NCI-H1417 treated with DMSO at 0.1 percent for 48 hours (cell line): ENCODE results near the gene IGSF9.

Experiments
- DNase-seq: peaks from one replicate; lab custom pipeline; 2025; lab: John Stamatoyannopoulos, UW

IGSF9 gene

GRCh38 chr1:159932296-159933285 is 12.8 kb downstream of the IGSF9 start:
- no peak for DNase-seq

GRCh38 chr1:159931795-159932173 is 13.6 kb downstream of the IGSF9 start:
- no peak for DNase-seq

GRCh38 chr1:159931101-159931794 is 14.2 kb downstream of the IGSF9 start:
- DNase-seq: no peak

DNA sequence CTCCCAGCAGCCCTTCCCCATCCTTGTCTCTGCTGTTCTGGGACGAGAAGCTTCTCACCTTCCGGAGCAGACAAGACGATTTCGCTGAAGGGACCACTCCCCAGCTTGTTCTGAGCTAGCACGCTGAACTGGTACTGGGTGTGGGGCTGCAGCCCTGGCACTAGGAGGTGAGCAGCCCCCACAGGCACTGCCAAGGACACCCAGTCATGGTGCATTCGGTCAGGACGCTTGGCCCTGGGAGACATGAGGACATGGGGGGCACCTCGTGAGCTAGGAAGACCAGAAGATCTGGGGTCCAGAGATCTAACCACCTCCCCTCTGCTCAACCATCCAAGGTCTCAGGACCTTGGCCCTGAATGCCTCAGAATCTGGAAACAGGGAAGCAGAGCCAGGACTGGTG is 14.8 kb downstream of the IGSF9 start:
- no peak for DNase-seq

GRCh38 chr1:159930216-159930615 is 15.2 kb downstream of the IGSF9 start:
- no peak for DNase-seq

DNA sequence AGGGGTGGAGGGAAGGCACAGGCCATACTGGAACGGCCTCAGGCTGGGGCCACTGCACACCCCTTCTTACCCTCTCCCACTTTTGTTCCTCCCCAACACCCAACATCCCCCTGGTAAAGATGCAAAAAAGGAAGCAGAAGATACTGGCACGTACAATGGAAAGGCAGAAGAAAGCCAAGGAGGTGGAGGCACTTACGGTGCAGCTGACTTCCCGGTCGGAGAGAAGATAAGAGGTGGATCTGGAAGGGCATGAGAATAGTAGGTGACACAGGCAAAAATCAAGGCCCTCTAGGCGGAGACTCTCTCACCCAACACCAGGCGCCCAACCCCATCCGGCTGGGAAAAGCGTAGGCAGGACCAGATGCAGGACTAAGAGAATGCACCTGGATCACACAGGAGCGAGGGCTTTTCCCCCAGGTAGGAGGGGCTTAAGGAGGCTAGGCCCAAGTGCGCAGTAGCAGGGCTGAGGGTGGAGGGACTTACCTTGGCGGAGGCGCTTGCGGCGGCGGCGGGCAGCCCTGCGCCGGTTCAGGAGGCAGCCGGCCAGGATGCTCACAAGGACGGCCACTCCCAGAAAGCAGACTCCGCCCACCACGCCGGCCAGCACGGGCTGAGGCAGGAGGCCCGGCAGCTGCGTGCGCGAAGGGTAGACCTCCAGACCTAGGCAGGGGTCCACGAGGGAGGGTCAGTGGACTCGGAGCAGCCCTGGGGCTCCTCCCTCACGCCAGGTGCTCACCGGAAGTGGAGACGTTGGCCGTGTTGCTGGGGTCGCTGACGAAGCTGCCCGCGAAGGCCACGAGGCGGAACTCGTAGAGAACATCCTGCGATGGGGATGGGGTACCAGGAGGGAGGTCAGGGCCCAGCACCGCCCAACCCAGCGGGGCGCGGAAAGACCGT is 16.0 kb downstream of the IGSF9 start:
- no peak for DNase-seq

- DNase-seq: no peak
These were observed 16.8 kb downstream of the IGSF9 start for GRCh38 chr1:159928491-159929050.

GRCh38 chr1:159927849-159928431 is 17.5 kb downstream of the IGSF9 start:
- DNase-seq: no peak

GRCh38 chr1:159927211-159927848 is 18.1 kb downstream of the IGSF9 start:
- DNase-seq: no peak

GRCh38 chr1:159925719-159926078 is 19.7 kb downstream of the IGSF9 start:
- no peak for DNase-seq

- DNase-seq: no peak
These were observed 20.4 kb downstream of the IGSF9 start, which contains the start of gene TAGLN2 for GRCh38 chr1:159924791-159925718. Gene TAGLN2 (minus strand): TSS chr1:159925507. CDS start chr1:159920509, 4,998 bp downstream.

DNA sequence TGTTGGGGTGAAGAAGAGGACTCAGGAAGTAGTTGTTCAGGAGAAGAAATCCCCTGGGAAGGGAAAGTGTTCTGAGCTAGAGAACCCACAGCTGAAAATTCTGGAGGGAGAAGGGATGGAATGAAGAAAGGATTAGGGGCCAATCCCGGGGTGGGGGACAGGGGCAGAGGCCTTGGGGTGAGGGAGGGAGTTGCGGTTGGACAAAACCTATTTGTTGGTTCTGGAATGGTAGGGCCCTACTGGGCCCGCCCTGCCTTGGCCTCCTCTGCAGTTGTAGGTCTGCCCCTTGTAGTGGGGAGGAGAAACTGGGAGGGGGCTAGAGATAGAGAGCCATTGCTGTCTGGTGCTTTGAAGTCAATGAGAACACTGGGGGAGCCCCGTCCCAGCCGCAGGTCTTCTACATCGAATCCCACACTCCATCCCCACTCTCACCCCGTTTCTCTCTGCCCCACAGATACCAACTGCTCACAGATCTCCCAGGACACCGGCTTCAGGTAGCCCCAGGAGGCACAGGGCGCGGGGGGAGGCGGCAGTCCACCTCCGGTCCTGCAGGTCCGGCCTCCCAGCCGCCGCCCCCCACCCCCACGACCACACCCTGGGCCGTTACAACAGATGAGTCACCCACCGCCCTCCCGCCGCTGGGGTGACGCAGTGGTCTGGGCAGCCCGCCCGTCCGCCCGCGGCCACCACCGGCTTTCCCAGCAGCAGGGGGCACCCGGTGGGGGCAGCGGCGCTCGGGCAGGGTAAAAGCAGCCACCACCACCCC is 21.2 kb downstream of the IGSF9 start:
- peak; percentile 6 for DNase-seq

- peak; percentile 68 for DNase-seq
These were observed 22.0 kb downstream of the IGSF9 start for GRCh38 chr1:159923203-159924024.

DNA sequence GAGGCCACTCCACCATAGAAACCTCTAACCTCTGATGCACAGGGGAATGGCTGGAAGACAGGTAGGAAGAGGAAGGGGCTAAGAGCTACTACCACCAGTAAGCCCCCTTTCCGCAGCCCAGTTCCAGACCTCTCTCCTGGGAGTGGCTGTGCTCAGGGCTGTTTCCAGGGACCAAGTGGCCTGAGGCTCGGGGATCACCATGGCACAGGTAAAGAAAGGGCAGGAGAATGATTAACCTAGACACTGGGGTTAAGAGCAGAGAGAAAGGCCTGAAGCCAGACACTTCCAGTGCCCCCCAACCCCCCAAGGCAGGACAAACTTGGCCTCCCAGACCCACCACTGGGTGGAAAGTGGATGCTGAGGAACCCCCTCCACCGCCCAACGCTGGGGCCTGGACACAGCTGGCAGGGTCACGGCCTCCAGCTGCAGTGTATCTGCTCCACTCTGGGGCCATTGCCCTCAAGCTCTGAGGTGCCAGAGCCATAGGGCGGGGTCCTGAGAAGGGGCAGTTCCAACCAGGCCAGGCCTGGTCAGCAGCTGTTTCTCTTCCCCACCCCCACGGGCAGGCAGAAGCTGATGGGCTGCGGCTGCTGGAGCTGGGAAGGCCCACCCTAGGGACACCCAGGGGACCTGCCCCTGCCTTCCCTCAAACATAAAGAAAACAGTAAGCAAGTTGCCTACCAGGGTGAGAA is 22.8 kb downstream of the IGSF9 start:
- DNase-seq: no peak

DNA sequence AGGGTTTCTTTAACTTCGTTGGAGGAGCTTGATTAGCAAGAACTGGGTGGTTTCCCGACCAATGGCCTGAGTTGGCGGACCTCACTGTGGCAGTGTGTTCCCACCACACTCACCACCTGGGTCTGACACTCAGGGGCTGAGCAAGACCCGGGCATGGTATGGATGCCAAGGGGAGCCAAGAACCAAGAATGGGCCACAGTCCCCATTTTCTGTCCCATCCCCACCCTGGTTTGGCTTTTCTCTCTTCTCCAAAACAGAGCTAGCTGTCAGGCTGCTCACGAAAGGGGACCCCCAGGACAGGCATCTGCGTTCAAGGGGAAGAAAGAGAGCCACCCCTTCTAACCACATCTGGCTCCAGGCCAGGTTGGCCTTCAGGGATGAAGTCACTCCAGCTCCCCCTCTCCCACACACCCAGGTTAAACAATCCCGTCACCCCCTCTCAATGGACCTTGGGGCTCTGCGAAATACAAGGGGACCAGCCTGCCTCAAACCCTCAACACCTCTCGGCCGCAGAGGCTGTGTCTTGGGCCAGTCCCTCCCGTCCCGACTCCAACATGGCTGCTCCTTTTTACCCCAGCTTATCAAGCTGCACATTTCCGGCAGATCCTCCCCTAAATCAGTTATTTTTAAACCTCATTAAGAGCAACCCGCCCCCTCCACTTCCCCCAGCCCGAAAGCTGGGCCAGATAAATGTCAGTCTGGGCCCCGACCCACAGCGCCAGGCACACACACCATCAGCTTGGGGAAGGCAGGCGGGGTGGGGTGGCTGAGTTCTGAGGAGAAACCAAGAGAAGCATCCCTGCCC is 23.5 kb downstream of the IGSF9 start:
- no peak for DNase-seq

DNA sequence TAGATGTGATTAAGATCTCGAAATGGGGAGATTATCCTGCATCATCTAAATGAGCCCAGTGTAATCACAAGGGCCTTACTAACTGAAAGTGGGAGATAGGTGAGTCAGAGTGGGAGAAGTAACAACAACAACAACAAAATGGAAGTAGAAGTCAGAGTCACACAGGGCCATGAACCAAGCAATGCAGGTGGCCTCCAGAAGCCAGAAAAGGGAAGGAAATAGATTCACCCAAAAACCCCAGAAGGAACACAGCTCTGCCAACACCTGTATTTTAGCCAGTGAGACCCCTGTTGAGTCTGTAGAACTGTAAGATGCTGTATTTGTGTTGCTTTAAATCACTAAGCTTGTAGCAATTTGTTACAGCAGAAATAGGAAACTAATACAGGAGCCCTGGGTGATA is 24.2 kb downstream of the IGSF9 start:
- DNase-seq: no peak

DNA sequence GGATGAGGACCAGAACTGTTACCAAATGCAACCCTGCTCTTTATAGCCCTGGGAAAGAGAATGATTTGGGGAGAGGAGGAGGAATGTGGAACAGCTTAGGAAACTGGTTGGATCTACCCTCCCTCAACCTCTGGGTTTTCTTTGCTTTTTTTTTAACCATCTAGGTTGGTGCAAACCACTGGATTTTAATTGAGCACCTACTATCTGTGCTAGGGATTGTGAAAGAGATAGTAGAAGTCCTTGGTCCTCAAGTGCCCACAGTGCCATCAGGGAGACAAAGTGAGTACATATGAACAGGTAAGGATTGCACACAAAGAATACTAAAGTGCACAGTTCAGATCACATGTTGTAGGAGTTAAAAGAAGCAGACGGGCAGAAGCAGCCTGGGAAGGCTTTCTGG is 24.8 kb downstream of the IGSF9 start:
- no peak for DNase-seq
